HL-60 (cell line): ENCODE data around the gene EVI5.
"Not testable (repeated sequence)": the region's sequence is repeated elsewhere in the genome, so short reads cannot be mapped to it uniquely, and the experiment has no call there.

Experiments
- DNase-seq, 2 experiments: peaks; one replicate each; pipeline ENCODE4 v3.0.0-alpha.2; 2010 to 2020; ENCODE audit warnings: low read depth in 1 of 2, low spot score in 1 of 2
- H3K27ac ChIP-seq: fragments of 250-450 bp; sonication (Bioruptor Pico); replicated peaks from 2 replicates; pipeline ENCODE4 v1.5.1; 2020; ENCODE audit warnings: mild to moderate bottlenecking, moderate library complexity
- H3K27me3 ChIP-seq: fragments of 250-450 bp; sonication (Bioruptor Pico); 2 replicates; pipeline ENCODE4 v1.5.1; 2021; ENCODE audit warnings: mild to moderate bottlenecking, moderate library complexity; ENCODE audit not compliant: insufficient read depth, poor library complexity, severe bottlenecking
- H3K4me3 ChIP-seq: replicated peaks from 2 replicates; pipeline ENCODE4 v1.5.1; 2011; ENCODE audit warnings: mild to moderate bottlenecking, control low read depth, low read length; ENCODE audit not compliant: insufficient read depth
- CTCF ChIP-seq: IDR thresholded peaks from one replicate; pipeline ENCODE4 v1.5.1; 2011; ENCODE audit warnings: low read length, control low read depth, inconsistent platforms; ENCODE audit not compliant: insufficient read depth
- GABPA ChIP-seq: IDR thresholded peaks from 2 replicates; pipeline ENCODE4 v1.6.1; 2012; ENCODE audit warnings: low read depth
- POLR2AphosphoS5 ChIP-seq: IDR thresholded peaks from 2 replicates; pipeline ENCODE4 v1.6.1; 2012; ENCODE audit warnings: low read depth
- REST ChIP-seq: IDR thresholded peaks from 2 replicates; pipeline ENCODE4 v1.6.1; 2012; ENCODE audit warnings: low read depth; ENCODE audit not compliant: insufficient replicate concordance
- SPI1 ChIP-seq: IDR thresholded peaks from 2 replicates; pipeline ENCODE4 v1.6.1; 2012; ENCODE audit warnings: low read depth, mild to moderate bottlenecking, borderline replicate concordance

EVI5 gene

GRCh38 chr1:92748138-92748537, 36.8 kb downstream of the EVI5 start:
- Histone ChIP-seq H3K27me3 (no peaks in the 10 kb centered on the region), H3K27ac (no peak overlapping the region), H3K4me3 (no peak overlapping the region)
- TF ChIP-seq GABPA (no peak), POLR2AphosphoS5 (no peak), CTCF (no peak)
- no peak for DNase-seq

GRCh38 chr1:92747735-92748134, 37.2 kb downstream of the EVI5 start:
- Histone ChIP-seq H3K27ac (no peak overlapping the region), H3K27me3 (no peaks in the 10 kb centered on the region), H3K4me3 (no peak overlapping the region)
- TF ChIP-seq REST (no peak), SPI1 (no peak), GABPA (no peak), POLR2AphosphoS5 (no peak), CTCF (no peak)
- DNase-seq = no peak

- H3K27ac ChIP-seq, DNase-seq, H3K4me3 ChIP-seq, H3K27me3 ChIP-seq: not testable (repeated sequence)
Measured at GRCh38 chr1:92746255-92746654, 38.7 kb downstream of the EVI5 start.

GRCh38 chr1:92743221-92743620, 41.7 kb downstream of the EVI5 start:
- DNase-seq = peak in 1 of 2 experiments; percentile 5
- Histone ChIP-seq H3K27ac (no peak overlapping the region), H3K4me3 (no peak overlapping the region), H3K27me3 (no peaks in the 10 kb centered on the region)
- TF ChIP-seq POLR2AphosphoS5 (no peak), SPI1 (no peak), GABPA (no peak), CTCF (no peak), REST (no peak)
